AG04450 (cell line): Measurements from ENCODE around the gene RAVER1. TPM values are rescaled to one million over a fixed set of nuclear protein-coding genes. Genes with fewer than 3 reads are reported as not detected.

Experiments
- CTCF ChIA-PET: fragments of 300-600, 350-600 bp; formaldehyde crosslinking; extraction: SDS; loops from one replicate; lab custom pipeline; 2022; ENCODE audit warnings: antibody characterized with exemption, inconsistent platforms; lab: Charles Lee
- POLR2A ChIA-PET: fragments of 350-600 bp; formaldehyde crosslinking; extraction: SDS; loops from one replicate; lab custom pipeline; 2021; ENCODE audit warnings: antibody characterized with exemption, inconsistent platforms; lab: Yijun Ruan, JAX
- DNase-seq: peaks from one replicate; pipeline ENCODE4 v3.0.0-alpha.2; 2011; ENCODE audit warnings: low read depth, low spot score
- H3K27ac ChIP-seq: one replicate; pipeline ENCODE4 v1.5.1; 2012; ENCODE audit warnings: low read depth, low read length, control low read depth
- H3K27me3 ChIP-seq: one replicate; pipeline ENCODE4 v1.6.0; 2012; ENCODE audit warnings: low read length; ENCODE audit not compliant: control insufficient read depth, insufficient read depth
- H3K4me3 ChIP-seq: 2 replicates; pipeline ENCODE4 v1.5.1; 2011; ENCODE audit warnings: mild to moderate bottlenecking, low read depth, low read length, control low read depth
- H3K9me3 ChIP-seq: 2 replicates; pipeline ENCODE4 v1.5.1; 2012; ENCODE audit warnings: low read length; ENCODE audit not compliant: control insufficient read depth, insufficient read depth
- CTCF ChIP-seq: IDR thresholded peaks from 2 replicates; pipeline ENCODE4 v1.5.1; 2011; ENCODE audit warnings: low read depth, low read length, control low read depth, inconsistent platforms
- polyA plus RNA-seq: library from polyadenylated mRNA; depleted of rRNA; stranded (reverse); fragments of >200 nt; gene quantifications from 2 replicates; pipeline ENCODE4 v1.2.3, GENCODE V29; 2011

Gene RAVER1
- polyA plus RNA-seq, 1 experiment, result 2.2 TPM

- Histone ChIP-seq H3K4me3 (no peak overlapping the region), H3K9me3 (peaks cover 27% of the 10 kb centered on the region), H3K27ac (no peak overlapping the region), H3K27me3 (peaks cover 8% of the 10 kb centered on the region)
- TF ChIP-seq CTCF, result no peak
- no peak for DNase-seq
- ChIA-PET POLR2A (no interaction called here), CTCF (no interaction called here)
Observed at GRCh38 chr19:10295847-10296591, 37.3 kb downstream of the RAVER1 start.

- no peak for TF ChIP-seq CTCF
- ChIA-PET POLR2A (no interaction called here), CTCF (no interaction called here)
- Histone ChIP-seq H3K4me3 (no peak overlapping the region), H3K9me3 (peaks cover 27% of the 10 kb centered on the region), H3K27ac (no peak overlapping the region), H3K27me3 (peaks cover 8% of the 10 kb centered on the region)
- no peak for DNase-seq
Observed at GRCh38 chr19:10295305-10295846, 38.0 kb downstream of the RAVER1 start.

- Histone ChIP-seq H3K27me3 (peaks cover 8% of the 10 kb centered on the region), H3K4me3 (no peak overlapping the region), H3K9me3 (peaks cover 27% of the 10 kb centered on the region), H3K27ac (no peak overlapping the region)
- DNase-seq, result no peak
- ChIA-PET POLR2A (no interaction called here), CTCF (no interaction called here)
- no peak for TF ChIP-seq CTCF
Observed at GRCh38 chr19:10294368-10294697, 39.0 kb downstream of the RAVER1 start.

GRCh38 chr19:10293637-10294367 lies 39.5 kb downstream of the RAVER1 start:
- no peak for TF ChIP-seq CTCF
- Histone ChIP-seq H3K27me3 (peaks cover 8% of the 10 kb centered on the region), H3K27ac (no peak overlapping the region), H3K4me3 (no peak overlapping the region), H3K9me3 (peaks cover 27% of the 10 kb centered on the region)
- DNase-seq, result no peak
- ChIA-PET POLR2A (no interaction called here), CTCF (no interaction called here)
